ENCODE data around the gene HDAC7.

The HDAC7 gene

GRCh38 chr12:47776471-47777143, 43.1 kb downstream of the HDAC7 start:
- no peak for DNase-seq

GRCh38 chr12:47775100-47775911, 44.4 kb downstream of the HDAC7 start:
- peak in 1 of 2 experiments; percentile 8 for DNase-seq

- no peak for DNase-seq
Measured at GRCh38 chr12:47774663-47775062, 45.0 kb downstream of the HDAC7 start.

GRCh38 chr12:47773858-47774580, 45.7 kb downstream of the HDAC7 start:
- DNase-seq = no peak

- DNase-seq = peak; percentile 58 to 78
Measured at GRCh38 chr12:47773062-47773857, 46.4 kb downstream of the HDAC7 start, which contains the start of gene SLC48A1. Gene SLC48A1 (plus strand): TSS chr12:47773238. CDS start chr12:47773305, 67 bp downstream.

- no peak for DNase-seq
Measured at GRCh38 chr12:47772738-47773061, 47.0 kb downstream of the HDAC7 start.

GRCh38 chr12:47772094-47772660, 47.5 kb downstream of the HDAC7 start:
- peak; percentile 17 to 34 for DNase-seq

GRCh38 chr12:47771304-47771703, 48.4 kb downstream of the HDAC7 start:
- no peak for DNase-seq

GRCh38 chr12:47770086-47770726, 49.5 kb downstream of the HDAC7 start:
- no peak for DNase-seq

GRCh38 chr12:47769234-47770085, 50.2 kb downstream of the HDAC7 start:
- DNase-seq = no peak

GRCh38 chr12:47768323-47768811, 51.3 kb downstream of the HDAC7 start:
- no peak for DNase-seq

- DNase-seq = peak; percentile 52 to 62
Measured at GRCh38 chr12:47767216-47767724, 52.4 kb downstream of the HDAC7 start.

- DNase-seq = no peak
Measured at GRCh38 chr12:47766502-47767215, 53.0 kb downstream of the HDAC7 start.

GRCh38 chr12:47763481-47764346, 56.0 kb downstream of the HDAC7 start:
- DNase-seq = no peak

- no peak for DNase-seq
Measured at GRCh38 chr12:47762850-47763465, 56.7 kb downstream of the HDAC7 start.

GRCh38 chr12:47758834-47759690, 60.6 kb downstream of the HDAC7 start, which contains the start of gene RAPGEF3:
Gene RAPGEF3 (minus strand): TSS chr12:47758880. CDS start chr12:47758556, 324 bp downstream.
- peak; percentile 48 to 68 for DNase-seq

GRCh38 chr12:47758584-47758833, 61.2 kb downstream of the HDAC7 start:
- no peak for DNase-seq
